Measurements from ENCODE around the gene MAMDC4.

The MAMDC4 gene

DNA sequence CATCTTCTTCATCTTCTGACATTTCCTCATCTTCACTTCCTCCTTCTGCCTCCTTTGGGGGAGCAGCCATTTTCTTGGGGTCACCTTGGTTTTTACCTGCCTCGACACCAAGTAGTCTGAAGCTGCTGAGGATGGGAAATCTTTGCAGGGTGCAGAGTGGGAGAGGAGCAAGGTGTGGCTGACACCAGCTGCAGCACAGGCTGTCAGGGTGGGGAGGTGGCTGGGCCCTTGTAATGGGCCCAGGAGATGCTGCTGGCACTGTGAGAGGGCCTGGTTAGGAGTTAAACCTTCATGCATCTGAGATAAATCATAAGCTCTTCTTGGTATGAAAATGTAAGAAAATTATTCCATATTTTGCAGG lies 36.7 kb upstream of the MAMDC4 start:
- H3K4me3 Mint-ChIP-seq, result no peak overlapping the region

DNA sequence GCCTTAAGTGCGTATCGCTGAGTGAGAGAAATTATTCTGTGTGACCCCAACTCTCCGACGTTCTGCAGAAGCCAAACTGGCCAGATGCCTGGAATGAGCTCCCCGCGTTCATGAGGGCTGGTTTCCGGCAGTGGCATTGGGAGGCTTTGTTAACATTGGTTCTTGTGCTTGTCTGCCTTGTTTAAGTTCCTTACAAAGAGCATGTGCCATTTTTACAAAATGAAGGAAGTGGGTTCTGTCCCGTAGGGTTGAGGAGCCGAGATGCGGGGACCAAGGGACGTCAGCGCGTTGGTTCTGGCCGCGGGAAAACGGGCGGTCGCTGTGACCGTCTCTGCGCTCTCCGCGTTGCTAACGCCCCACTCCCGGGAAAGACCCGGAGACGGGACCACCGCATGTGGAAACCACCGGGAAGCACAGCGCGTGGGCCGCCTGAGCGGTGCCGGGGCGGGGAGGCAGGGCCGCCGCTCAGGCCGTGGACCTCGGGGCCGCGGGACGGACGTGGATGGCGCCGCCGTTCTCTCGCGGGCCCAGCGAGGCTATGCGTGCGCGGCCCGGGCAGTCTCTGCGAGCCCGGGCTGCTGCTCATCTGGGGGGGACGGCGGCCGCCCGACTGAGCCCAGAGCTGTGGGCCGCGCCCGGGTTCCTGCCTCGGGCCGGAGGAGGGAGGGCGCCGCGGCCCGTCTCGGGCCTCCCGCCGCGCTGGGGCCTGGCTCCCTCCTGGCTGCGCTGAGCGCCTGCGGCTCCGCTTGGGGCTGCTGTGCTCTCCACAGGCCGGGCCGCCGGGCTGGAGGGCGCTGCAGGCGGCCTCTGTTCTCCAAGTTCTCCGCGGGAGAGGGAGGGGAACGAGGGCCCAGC lies 30.9 kb upstream of the MAMDC4 start:
- Mint-ChIP-seq H3K9me3 (no peaks in the 10 kb centered on the region), H3K4me3 (peak overlapping the region; percentile 85), H3K36me3 (ENCODE audit: low read depth) (peaks cover 66% of the 10 kb centered on the region), H3K27ac (peak overlapping the region; percentile 72), H3K27me3 (peaks cover 7% of the 10 kb centered on the region), H3K4me1 (ENCODE audit: low read depth) (peaks cover 17% of the 10 kb centered on the region)
- intact Hi-C loops (cut with micrococcal nuclease), result no loop called here

More for the DNA sequence above, 36.7 kb upstream of the MAMDC4 start:
- Mint-ChIP-seq H3K36me3 (ENCODE audit: low read depth) (peaks cover 70% of the 10 kb centered on the region), H3K27me3 (peaks cover 2% of the 10 kb centered on the region), H3K4me1 (ENCODE audit: low read depth) (peaks cover 39% of the 10 kb centered on the region), H3K27ac (no peak overlapping the region), H3K9me3 (no peaks in the 10 kb centered on the region)
- intact Hi-C loops (cut with micrococcal nuclease), result no loop called here

DNA sequence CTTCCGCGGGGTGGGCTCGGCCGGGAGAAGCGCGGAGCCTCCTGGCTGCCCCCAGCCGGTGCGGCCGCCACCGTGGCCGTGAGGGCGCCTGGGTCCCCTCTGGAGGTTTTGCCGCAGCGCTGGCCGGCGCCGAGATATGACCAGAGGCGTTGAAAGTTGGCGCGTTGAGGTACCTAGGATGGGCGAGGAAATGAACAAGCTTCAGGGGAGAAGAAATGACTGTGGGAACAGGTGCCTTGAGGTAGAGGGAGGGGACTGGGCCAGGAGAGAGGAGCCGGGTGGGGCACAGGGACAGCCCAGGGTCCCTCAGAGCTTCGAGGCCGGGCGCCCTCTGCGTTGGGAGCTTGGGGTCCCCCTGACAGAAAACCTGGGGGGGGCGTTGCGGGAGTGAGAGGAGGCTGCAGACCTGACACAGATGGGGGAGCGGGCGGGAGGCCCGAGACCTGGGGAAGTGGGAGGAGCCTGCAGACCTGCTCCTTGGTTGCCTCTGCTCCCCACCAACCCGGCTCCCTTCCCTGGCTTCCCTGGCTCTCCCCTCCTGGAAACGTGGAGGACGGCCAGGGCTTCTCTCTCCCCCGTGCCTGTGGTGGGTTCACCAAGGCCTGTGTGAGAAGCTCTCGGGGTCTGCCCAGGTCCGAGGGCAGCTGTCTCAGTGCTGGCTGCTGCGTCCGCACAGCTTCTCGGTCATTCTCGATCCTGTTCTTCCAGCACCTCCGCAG lies 30.2 kb upstream of the MAMDC4 start:
- Mint-ChIP-seq H3K27me3 (peaks cover 7% of the 10 kb centered on the region), H3K9me3 (no peaks in the 10 kb centered on the region), H3K27ac (no peak overlapping the region), H3K4me3 (no peak overlapping the region), H3K36me3 (ENCODE audit: low read depth) (peaks cover 70% of the 10 kb centered on the region), H3K4me1 (ENCODE audit: low read depth) (peaks cover 17% of the 10 kb centered on the region)
- intact Hi-C loops (cut with micrococcal nuclease), result no loop called here

DNA sequence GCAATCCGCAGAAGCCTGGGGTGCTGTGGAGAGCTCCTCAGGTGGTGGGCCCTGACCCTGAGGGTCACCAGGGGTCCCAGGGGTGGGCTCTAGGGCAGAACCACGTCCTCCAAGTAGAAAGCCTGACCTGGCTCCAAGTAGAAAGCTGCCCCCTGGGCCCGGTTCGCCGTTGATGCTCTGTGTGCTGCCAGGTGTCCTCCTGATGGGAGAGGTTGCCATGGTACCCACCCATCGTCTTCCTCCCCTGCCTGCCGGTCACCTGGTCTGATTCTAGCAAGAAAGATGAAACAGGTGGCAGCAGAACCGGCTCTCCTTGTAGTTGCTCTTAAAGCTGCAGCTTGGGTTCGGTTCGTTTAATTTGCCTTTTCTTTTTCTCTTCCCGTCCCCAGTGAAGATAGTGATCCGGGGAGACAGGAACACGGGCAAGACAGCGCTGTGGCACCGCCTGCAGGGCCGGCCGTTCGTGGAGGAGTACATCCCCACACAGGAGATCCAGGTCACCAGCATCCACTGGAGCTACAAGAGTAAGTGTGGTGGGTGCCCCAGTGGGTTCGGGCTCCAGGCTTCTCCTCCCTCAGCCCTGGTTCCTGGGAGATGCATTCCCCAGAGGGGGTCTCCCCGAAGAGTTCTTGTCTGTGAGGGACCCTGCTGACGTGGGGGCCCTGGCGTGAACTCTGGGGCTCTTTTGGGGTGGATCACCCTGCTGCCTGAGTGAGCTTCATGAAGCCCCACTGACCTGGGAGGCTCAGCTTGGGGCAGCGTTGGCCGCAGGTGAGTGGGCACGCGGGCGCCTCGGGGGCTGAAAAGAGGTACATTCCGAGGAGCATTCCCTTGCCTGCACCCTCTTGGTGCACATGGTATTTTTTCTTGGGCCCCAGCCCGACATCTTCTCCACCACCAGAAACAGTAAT lies 28.8 kb upstream of the MAMDC4 start:
- peaks cover 17% of the 10 kb centered on the region for H3K4me1 Mint-ChIP-seq (ENCODE audit: low read depth)
- intact Hi-C loops (cut with micrococcal nuclease), result no loop called here
- no peaks in the 10 kb centered on the region for H3K9me3 Mint-ChIP-seq
- H3K36me3 Mint-ChIP-seq (ENCODE audit: low read depth), result peaks cover 70% of the 10 kb centered on the region
- H3K4me3 Mint-ChIP-seq, result no peak overlapping the region
- peaks cover 7% of the 10 kb centered on the region for H3K27me3 Mint-ChIP-seq
- no peak overlapping the region for H3K27ac Mint-ChIP-seq

DNA sequence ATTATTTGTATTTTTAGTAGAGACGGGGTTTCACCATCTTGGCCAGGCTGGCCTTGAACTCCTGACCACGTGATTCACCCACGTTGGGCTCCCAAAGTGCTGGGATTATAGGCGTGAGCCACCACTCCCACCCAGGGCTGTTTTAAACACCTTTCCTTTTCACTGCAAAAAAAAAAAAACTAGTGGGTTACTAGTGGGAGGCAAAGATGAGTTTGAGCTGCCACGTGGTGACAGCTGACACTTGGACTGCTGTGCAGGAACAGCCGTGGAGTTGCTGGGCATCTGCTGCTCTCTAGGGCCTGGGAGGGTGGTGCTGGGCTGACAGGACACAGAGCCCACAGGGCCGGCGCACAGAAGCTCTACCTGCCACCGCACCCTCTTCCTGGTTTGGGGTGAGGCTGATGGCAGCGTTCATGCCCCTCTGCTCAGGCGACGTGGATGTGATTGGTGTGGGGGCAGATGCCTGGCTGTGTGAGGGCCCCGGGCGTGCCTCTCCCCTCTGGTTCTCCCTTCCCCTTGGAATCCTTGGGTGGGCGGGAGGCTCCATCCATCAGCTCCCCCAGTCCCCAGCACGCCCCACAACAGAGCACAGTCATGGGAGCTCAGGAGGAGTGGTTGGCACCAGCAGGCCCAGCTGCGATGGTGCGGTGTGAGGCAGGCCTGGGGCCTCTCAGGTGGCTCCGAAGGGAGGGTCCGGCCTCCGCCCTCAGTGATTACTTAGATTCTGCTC lies 27.5 kb upstream of the MAMDC4 start:
- no peak overlapping the region for H3K4me3 Mint-ChIP-seq
- H3K4me1 Mint-ChIP-seq (ENCODE audit: low read depth), result peaks cover 17% of the 10 kb centered on the region
- H3K27me3 Mint-ChIP-seq, result peaks cover 5% of the 10 kb centered on the region
- H3K36me3 Mint-ChIP-seq (ENCODE audit: low read depth), result peaks cover 79% of the 10 kb centered on the region
- H3K9me3 Mint-ChIP-seq, result no peaks in the 10 kb centered on the region
- H3K27ac Mint-ChIP-seq, result no peak overlapping the region
- intact Hi-C loops (cut with micrococcal nuclease), result no loop called here

DNA sequence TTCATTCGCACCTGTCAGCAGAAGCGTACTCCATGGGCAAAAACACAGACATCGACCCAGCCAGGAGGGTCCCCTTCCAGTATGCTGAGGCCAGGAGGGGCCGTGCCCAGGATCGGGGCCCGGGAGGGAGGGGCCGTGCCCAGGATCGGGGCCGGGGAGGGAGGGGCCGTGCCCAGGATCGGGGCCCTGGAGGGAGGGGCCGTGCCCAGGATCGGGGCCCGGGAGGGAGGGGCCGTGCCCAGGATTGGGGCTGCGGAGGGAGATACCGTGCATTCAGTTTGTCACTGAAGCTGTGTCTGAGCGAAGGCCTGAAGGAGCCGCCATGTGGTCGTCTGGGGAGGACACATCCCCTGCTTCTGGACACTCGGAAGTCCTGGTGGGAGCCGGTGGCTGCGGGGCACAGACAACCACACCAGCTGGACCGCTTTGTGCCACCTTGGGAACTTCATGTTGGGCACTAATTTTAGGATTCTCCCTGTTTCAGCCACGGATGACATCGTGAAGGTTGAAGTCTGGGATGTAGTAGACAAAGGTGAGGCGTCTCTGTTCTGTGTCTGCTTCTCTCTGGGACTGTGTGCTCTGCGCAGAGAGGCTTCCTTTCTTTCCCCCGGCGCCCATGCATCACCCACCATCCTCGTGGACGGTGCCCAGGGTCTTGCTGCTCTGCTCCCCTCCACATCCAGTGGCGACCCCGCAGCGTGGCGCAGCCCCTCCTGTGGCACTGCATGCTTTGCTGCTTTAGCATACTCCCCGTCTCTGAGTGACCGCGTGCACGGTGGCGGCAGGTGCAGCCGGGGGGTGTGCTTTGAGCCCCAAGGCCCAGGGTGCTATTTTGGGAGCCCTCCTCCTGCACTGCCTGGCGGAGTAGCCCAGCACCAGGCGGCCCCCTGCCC lies 26.6 kb upstream of the MAMDC4 start:
- H3K36me3 Mint-ChIP-seq (ENCODE audit: low read depth), result peaks cover 88% of the 10 kb centered on the region
- no peak overlapping the region for H3K27ac Mint-ChIP-seq
- peaks cover 14% of the 10 kb centered on the region for H3K4me1 Mint-ChIP-seq (ENCODE audit: low read depth)
- H3K4me3 Mint-ChIP-seq, result no peak overlapping the region
- intact Hi-C loops (cut with micrococcal nuclease), result no loop called here
- H3K27me3 Mint-ChIP-seq, result peaks cover 5% of the 10 kb centered on the region
- H3K9me3 Mint-ChIP-seq, result no peaks in the 10 kb centered on the region

DNA sequence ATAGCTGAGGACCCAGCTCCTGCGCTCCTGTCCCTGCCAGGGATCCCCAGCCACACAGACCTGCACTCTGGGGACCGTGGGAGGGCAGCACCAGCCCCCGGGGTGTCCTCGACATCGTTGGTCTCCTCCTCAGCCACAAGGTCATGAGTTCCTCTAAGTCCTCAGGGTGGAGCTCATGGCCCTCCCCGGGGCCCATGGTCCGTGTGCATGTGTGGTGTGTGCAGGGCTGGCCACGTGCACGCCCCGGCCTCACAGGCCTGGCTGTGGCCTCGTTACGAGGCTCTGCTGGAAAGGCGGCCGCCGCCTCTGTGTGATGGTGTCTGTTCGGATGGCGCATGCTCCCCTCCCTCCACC lies 26.0 kb upstream of the MAMDC4 start:
- H3K27me3 Mint-ChIP-seq, result peaks cover 2% of the 10 kb centered on the region
- H3K4me3 Mint-ChIP-seq, result no peak overlapping the region
- H3K36me3 Mint-ChIP-seq (ENCODE audit: low read depth), result peaks cover 89% of the 10 kb centered on the region
- H3K4me1 Mint-ChIP-seq (ENCODE audit: low read depth), result peaks cover 8% of the 10 kb centered on the region
- intact Hi-C loops (cut with micrococcal nuclease), result no loop called here
- no peaks in the 10 kb centered on the region for H3K9me3 Mint-ChIP-seq
- no peak overlapping the region for H3K27ac Mint-ChIP-seq

DNA sequence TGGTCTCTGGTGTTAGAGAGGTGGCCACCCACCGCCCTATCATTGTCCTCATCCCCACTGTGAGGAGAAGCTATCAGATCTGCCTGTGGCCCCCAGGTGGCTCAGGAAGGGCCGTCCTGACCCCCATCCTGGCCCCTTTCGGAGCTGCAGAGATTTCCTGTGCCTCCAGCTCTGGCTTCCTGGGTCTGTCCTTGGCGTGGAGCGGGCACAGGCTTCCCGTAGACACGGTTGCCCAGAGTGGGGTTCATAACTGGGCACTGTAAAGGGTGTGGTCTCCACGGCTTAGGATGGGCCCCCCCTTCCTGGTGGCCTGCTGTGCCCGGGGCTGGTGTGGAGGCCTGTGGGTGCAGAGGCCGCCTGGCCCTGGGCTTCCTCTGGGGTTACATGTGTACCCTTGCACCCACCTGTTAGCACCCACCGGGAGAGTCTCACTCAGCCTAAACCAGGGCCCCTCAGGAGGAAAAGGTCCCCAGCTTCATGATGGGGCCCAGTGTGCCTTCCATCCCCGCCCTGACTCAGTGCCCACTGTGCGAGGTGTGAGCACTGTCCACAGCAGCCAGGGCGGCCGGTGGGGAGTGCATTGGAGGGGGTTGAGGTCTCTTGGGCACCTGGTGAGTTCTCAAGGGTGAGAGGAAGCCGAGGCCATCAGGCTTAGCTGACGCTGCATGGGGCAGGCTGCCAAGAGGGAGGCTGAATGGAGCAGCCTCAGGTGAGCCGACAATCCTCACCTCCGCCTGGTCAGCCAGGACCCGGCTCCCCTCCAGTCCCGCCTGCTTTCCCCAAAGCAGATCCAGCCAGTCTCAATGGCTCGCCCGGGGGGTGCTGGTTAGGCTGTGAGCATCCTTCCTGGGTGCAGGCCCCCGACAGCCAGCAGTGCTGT lies 25.2 kb upstream of the MAMDC4 start:
- H3K36me3 Mint-ChIP-seq (ENCODE audit: low read depth), result peaks cover 94% of the 10 kb centered on the region
- H3K9me3 Mint-ChIP-seq, result no peaks in the 10 kb centered on the region
- intact Hi-C loops (cut with micrococcal nuclease), result no loop called here
- no peak overlapping the region for H3K27ac Mint-ChIP-seq
- H3K4me3 Mint-ChIP-seq, result no peak overlapping the region
- H3K4me1 Mint-ChIP-seq (ENCODE audit: low read depth), result peaks cover 3% of the 10 kb centered on the region
- no peaks in the 10 kb centered on the region for H3K27me3 Mint-ChIP-seq

DNA sequence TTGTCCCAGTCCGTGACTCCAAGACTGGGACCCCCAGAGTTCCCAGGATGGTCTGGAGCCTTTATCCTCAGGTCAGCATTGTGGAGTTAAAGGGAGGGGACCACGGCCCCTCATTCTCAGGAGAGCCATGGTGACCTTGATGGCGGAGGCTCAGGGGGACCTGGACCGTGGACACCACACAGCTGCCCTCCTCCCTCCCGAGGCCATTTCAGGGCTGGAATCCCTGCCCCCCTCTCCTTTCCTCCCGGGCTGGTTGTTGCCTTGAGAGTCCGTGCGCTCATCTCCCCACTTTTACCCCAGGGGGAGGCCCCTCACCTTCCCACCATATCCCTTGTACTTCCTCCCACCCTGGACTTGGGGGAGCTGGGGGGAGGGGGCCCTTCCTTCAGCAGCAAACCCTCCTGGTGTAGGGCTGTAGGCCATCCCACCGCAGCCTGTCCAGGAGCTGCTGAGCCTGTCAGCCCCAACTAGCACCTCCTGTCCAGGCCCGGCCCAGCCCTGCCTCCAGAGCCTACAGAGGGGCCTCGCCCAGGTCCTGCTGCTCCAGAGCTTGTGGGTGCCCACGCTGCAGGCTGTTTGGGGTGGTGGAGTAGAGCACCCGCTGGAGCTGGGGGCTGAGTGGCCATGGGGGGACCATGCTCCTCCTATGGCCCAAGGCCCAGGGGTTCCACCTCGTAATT lies 24.2 kb upstream of the MAMDC4 start:
- H3K36me3 Mint-ChIP-seq (ENCODE audit: low read depth), result peaks cover 99% of the 10 kb centered on the region
- no peaks in the 10 kb centered on the region for H3K9me3 Mint-ChIP-seq
- no peak overlapping the region for H3K4me3 Mint-ChIP-seq
- H3K27me3 Mint-ChIP-seq, result no peaks in the 10 kb centered on the region
- intact Hi-C loops (cut with micrococcal nuclease), result no loop called here
- no peak overlapping the region for H3K27ac Mint-ChIP-seq
- no peaks in the 10 kb centered on the region for H3K4me1 Mint-ChIP-seq (ENCODE audit: low read depth)

DNA sequence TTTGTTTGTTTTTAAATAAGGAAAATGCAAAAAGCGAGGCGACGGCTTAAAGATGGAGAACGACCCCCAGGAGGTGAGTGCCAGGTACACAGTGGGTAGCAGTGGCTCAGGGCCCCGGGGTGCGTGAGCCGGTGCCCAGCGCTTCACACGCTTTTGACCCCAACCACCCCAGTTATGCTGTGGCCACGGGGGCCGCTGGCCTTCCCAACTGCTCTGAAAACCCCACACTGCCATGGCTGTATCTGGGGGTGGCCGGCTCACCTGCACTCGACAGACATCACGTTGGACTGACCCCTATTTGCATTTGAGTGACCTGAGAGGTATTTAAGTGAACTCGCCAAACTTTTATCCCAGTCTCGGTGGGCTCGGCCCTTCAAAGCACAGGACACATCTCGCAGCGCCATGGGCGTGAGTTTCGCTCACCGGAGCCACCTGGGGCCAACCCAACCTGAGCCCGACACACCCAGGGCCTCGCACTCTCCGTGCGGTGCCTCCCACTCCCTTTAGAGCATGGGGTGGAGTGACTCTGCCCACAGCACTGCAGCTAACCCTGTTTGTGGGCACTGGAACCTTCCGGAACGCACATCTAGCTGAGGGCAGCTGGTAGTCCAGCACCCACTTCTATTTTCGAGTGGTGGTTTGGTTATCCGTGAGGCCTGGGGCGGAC lies 23.5 kb upstream of the MAMDC4 start:
- Mint-ChIP-seq H3K9me3 (no peaks in the 10 kb centered on the region), H3K36me3 (ENCODE audit: low read depth) (peaks cover 96% of the 10 kb centered on the region), H3K4me1 (ENCODE audit: low read depth) (no peaks in the 10 kb centered on the region), H3K27ac (no peak overlapping the region), H3K4me3 (no peak overlapping the region), H3K27me3 (no peaks in the 10 kb centered on the region)
- intact Hi-C loops (cut with micrococcal nuclease), result no loop called here

DNA sequence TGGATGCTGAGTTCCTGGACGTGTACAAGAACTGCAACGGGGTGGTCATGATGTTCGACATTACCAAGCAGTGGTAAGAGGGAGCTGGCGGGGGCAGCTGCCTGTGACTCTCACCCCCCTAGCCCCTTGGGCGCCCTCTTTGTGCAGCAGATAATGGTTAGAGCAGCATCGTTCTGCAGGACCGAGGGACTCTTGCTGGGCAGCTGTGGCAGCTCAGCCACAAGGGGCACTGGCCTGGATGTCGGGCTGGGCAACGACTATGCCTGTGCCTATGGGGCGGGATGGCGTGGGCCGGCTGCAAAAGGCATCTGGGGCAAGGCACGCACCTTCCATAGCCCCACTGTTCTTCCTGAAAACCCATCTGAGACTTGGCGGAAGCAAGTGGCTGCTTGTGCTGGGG lies 22.7 kb upstream of the MAMDC4 start:
- no peak overlapping the region for H3K27ac Mint-ChIP-seq
- no peak overlapping the region for H3K4me3 Mint-ChIP-seq
- H3K27me3 Mint-ChIP-seq, result no peaks in the 10 kb centered on the region
- intact Hi-C loops (cut with micrococcal nuclease), result no loop called here
- peaks cover 96% of the 10 kb centered on the region for H3K36me3 Mint-ChIP-seq (ENCODE audit: low read depth)
- H3K4me1 Mint-ChIP-seq (ENCODE audit: low read depth), result no peaks in the 10 kb centered on the region
- no peaks in the 10 kb centered on the region for H3K9me3 Mint-ChIP-seq

Data from dendritic cell treated with granulocyte-macrophage colony-stimulating factor and Interleukin-4, amounts not matched to agents 40 ng/mL and 50 ng/mL, for 4 days (primary cell).